ENCODE measurements around the gene IMPA2. TPM values are rescaled to one million over a fixed set of nuclear protein-coding genes. Genes with fewer than 3 reads are reported as not detected.

IMPA2 gene
- total and polyA plus RNA-seq, 2 of the 4 experiments (the other 2 are of a cell fraction), result 5.4 to 5.5 TPM

DNA sequence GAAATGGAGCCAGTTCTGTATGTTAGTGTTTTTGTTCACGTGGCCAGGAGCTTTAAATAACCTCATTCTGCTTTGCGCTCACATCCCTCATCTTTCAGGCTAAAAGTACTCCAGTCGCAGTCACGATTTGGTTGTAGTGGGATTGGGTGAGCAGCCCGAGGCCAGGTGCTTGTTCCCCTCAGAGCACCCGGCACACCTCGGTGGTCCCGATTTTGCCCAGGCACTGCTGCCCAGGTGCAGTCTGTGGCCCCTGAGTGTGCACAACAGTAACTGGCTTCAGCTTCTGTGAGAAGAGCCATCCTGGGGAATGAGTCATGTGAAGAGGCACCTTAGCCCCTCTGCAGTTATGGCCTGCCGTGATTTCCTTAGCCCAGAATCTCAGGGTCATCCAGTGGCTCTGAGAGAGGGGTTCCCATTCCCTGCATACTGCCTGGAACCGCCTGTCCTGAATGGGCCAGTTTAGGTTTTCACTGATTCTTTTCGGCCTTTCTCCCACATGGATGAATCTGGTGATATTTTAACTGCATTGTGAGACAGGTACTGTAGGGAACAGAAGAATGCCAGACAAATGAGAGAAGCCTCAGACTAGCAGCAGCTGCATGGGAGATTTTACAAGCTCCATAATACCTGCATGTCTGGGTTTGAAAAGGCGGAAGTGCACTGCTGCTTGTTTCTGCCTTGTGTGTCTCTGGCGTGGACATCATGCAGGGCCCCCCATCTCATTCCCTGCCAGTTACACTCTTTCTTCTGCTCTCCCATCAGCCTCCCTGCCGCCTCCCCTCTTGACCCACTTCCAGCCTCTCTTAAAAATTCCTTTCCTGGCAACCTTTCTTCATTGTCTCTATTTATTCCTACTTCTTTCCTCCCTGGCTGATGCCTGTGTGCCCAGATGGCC lies 33.5 kb downstream of the IMPA2 start (continued):
- TF ChIP-seq CHD1 (IDR thresholded peaks at IDR 0.05; ENCODE audit: low read depth, low read length), result no peak
- TF ChIP-seq BHLHE40 (IDR thresholded peaks at IDR 0.05; ENCODE audit: low read depth, low read length), result no peak
- TF ChIP-seq NFE2L2 (IDR thresholded peaks at IDR 0.05; ENCODE audit: low read depth, low read length), result no peak

DNA sequence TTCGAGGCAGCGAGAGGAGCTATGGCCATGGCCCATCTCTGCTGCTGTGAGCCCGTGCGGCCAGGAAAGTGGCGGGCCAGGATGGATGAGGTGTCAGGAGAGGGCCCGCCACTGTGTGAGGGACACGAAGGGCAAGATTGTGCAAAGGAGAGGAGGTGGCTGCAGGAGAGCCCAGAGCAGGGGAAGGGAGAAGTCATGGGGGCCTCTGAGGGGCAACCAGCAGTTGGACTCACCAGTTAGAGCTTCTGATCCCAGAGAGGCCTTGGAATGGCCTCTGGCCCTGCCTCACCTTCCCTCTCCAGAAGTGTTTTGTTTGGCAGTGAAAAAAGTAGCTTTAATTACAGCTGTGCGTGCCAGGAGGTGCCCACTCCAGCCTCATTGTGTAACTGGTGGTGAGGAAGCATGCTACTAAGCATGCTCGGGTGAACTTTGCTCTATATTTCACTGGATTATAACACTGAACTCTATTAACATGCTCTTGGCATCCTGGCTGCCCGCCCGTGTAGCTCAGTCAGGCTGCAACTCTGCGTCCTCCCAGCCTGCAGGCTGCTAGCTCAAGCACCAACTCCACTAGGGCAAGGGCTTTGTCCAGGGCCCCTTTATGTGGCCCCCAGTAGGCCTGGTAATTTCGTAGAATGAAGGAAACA lies 34.2 kb downstream of the IMPA2 start:
- Histone ChIP-seq H4K20me1 (ENCODE audit: insufficient read depth, low read length) (no peaks in the 10 kb centered on the region), H4K8ac (ENCODE audit: low read depth in 2 of 2, low read length in 2 of 2) (peak overlapping the region; percentile 11 to 14; a peak in 3 of 4 replicates), H4K91ac (ENCODE audit: insufficient read depth, low read depth, low read length) (peak overlapping the region; percentile 16), H3K4ac (ENCODE audit: low read depth, low read length) (peak overlapping the region; percentile 42), H3K27me3 (ENCODE audit: control insufficient read depth, insufficient read depth, low read length) (no peaks in the 10 kb centered on the region; the same call in 1 of the 2 replicates), H3K36me3 (ENCODE audit: control insufficient read depth, insufficient read depth, low read length) (peaks cover 20% of the 10 kb centered on the region), H2BK20ac (ENCODE audit: low read depth, low read length) (no peak overlapping the region), H3K4me3 (ENCODE audit: insufficient read depth, low read depth, low read length) (no peak overlapping the region), H2BK120ac (ENCODE audit: low read depth, low read length) (0 out of 2 replicates have a peak overlapping the region, but pooled peaks have one; percentile 24), H3K4me1 (ENCODE audit: control insufficient read depth, insufficient read depth, low read length) (peaks cover 21% of the 10 kb centered on the region), H3K9me1 (ENCODE audit: insufficient read depth, low read length) (peaks cover 8% of the 10 kb centered on the region; the same call in 1 of the 2 replicates), H3K18ac (ENCODE audit: low read depth, low read length) (no peak overlapping the region), H3K23ac (ENCODE audit: low read depth, low read length) (no peak overlapping the region), H3K79me1 (ENCODE audit: low read depth in 1 of 2, low read length in 2 of 2) (no peaks in the 10 kb centered on the region), H4K5ac (ENCODE audit: low read depth, low read length) (no peak overlapping the region), H2BK15ac (ENCODE audit: low read depth, low read length) (no peak overlapping the region), H3K4me2 (ENCODE audit: low read depth, low read length) (peak overlapping the region; percentile 1; the same call in 1 of the 2 replicates), H3K56ac (ENCODE audit: extremely low read depth, insufficient read depth, low read length) (0 out of 2 replicates have a peak overlapping the region, but pooled peaks have one; percentile 25), H2AK5ac (ENCODE audit: low read depth, low read length) (no peak overlapping the region), H3K27ac (ENCODE audit: insufficient read depth, low read length) (peak overlapping the region; percentile 1; the same call in 1 of the 2 replicates), H3K9me3 (ENCODE audit: control insufficient read depth, insufficient read depth, low read length) (no peaks in the 10 kb centered on the region), H2BK5ac (ENCODE audit: low read depth, low read length, poor library complexity, severe bottlenecking) (peak overlapping the region; percentile 1), H3K9ac (ENCODE audit: low read depth, low read length) (no peak overlapping the region), H2AK9ac (replicated peaks; ENCODE audit: low read depth, low read length, poor library complexity) (peak overlapping the region; percentile 79), H3K14ac (replicated peaks; ENCODE audit: low read depth, low read length) (0 out of 2 replicates have a peak overlapping the region, but pooled peaks have one; percentile 11), H2AFZ (replicated peaks; ENCODE audit: low read length, poor library complexity) (peak overlapping the region; percentile 60)
- DNase-seq (peak; percentile 72), ATAC-seq (ENCODE audit: low read depth) (peak; percentile 88)
- dilution Hi-C loops (cut with HindIII; ENCODE audit: low sequenced_read_pairs, unreplicated experiment), result no loop called here
- in situ Hi-C loops (cut with MboI; ENCODE audit: low sequenced_read_pairs), result no loop called here
- intact Hi-C loops (cut with micrococcal nuclease), result no loop called here
- 42% methylated on average over 5 of the region's 13 CpGs; no CpG with 5 or more reads in 1 of the 2 experiments for WGBS, 2 experiments (ENCODE audit: extremely low coverage in 2 of 2, insufficient read length in 1 of 2)
- CTCF ChIA-PET, result interaction anchor here (0.6 to 1.5 kb wide), 2 partner anchors 20 to 141 kb away, joined by 4 to 11 read pairs; no protein-coding TSS in a partner anchor
- BruUV-seq (replicated peaks), result no TSS peak
- POLR2A ChIA-PET (ENCODE audit: unreplicated experiment), result interaction anchor here (0.6 kb wide), 1 partner anchor 67 kb away, joined by 3 read pairs; no protein-coding TSS in a partner anchor
- TF ChIP-seq, protein P1, sequence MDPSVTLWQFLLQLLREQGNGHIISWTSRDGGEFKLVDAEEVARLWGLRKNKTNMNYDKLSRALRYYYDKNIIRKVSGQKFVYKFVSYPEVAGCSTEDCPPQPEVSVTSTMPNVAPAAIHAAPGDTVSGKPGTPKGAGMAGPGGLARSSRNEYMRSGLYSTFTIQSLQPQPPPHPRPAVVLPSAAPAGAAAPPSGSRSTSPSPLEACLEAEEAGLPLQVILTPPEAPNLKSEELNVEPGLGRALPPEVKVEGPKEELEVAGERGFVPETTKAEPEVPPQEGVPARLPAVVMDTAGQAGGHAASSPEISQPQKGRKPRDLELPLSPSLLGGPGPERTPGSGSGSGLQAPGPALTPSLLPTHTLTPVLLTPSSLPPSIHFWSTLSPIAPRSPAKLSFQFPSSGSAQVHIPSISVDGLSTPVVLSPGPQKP (IDR thresholded peaks at IDR 0.05; ENCODE audit: borderline replicate concordance, low read depth, low read length), result no peak
- TF ChIP-seq BHLHE40 (IDR thresholded peaks at IDR 0.05; ENCODE audit: low read depth, low read length) (peak; percentile 56; the same call in 1 of the 2 replicates), RCOR1 (IDR thresholded peaks at IDR 0.05; ENCODE audit: insufficient replicate concordance, low read length) (no peak), SMC3 (IDR thresholded peaks at IDR 0.05; ENCODE audit: low read depth, low read length) (no peak), MXI1 (IDR thresholded peaks at IDR 0.05; ENCODE audit: borderline replicate concordance, low read depth, low read length) (no peak), CEBPB (IDR thresholded peaks at IDR 0.05; ENCODE audit: low read depth, low read length) (peak; percentile 81), RFX5 (IDR thresholded peaks at IDR 0.05; ENCODE audit: low read depth, low read length) (no peak)
- TF ChIP-seq, protein P2, sequence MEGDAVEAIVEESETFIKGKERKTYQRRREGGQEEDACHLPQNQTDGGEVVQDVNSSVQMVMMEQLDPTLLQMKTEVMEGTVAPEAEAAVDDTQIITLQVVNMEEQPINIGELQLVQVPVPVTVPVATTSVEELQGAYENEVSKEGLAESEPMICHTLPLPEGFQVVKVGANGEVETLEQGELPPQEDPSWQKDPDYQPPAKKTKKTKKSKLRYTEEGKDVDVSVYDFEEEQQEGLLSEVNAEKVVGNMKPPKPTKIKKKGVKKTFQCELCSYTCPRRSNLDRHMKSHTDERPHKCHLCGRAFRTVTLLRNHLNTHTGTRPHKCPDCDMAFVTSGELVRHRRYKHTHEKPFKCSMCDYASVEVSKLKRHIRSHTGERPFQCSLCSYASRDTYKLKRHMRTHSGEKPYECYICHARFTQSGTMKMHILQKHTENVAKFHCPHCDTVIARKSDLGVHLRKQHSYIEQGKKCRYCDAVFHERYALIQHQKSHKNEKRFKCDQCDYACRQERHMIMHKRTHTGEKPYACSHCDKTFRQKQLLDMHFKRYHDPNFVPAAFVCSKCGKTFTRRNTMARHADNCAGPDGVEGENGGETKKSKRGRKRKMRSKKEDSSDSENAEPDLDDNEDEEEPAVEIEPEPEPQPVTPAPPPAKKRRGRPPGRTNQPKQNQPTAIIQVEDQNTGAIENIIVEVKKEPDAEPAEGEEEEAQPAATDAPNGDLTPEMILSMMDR (conservative IDR thresholded peaks at IDR 0.05; ENCODE audit: low read depth, low read length), result no peak
